NCI-H82 treated with DMSO at 0.1 percent for 48 hours (cell line): ENCODE results near the gene C10orf120.

ENCODE experiments used
- DNase-seq: peaks from one replicate; lab custom pipeline; 2025; ENCODE audit not compliant: unreplicated experiment; lab: John Stamatoyannopoulos, UW

The C10orf120 gene

GRCh38 chr10:122699796-122700455 is at the start of gene C10orf120:
C10orf120 (minus strand) TSS chr10:122699846; CDS start chr10:122699790, 56 bp downstream.
- DNase-seq, result no peak

- no peak for DNase-seq
Observed at GRCh38 chr10:122748496-122748895, 48.9 kb upstream of the C10orf120 start.

DNA sequence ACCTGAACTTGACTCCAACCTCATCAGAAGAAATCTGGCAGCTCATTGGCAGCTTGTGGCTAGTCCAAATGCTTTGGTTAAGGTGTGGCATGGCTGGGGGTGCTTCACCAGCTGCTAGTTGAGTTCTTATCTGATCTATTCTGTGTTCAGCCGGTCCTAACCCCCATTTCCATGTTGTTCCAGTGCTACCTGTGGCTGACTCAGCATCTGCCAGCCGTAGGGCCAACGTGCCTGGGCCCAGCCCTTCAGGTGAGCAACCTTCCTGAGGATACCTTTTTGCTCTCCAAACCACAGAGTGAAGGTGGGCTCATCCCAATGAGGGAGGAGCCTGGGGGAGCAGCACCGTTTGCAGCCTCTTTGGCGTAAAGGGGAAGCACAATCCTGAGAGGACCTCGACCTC is 46.8 kb upstream of the C10orf120 start:
- DNase-seq, result no peak

GRCh38 chr10:122744257-122744656 is 44.6 kb upstream of the C10orf120 start:
- no peak for DNase-seq

- DNase-seq, result peak; percentile 66
Observed at GRCh38 chr10:122740640-122741039, 41.0 kb upstream of the C10orf120 start.

GRCh38 chr10:122738031-122738430 is 38.4 kb upstream of the C10orf120 start:
- DNase-seq, result no peak

- DNase-seq, result no peak
Observed at GRCh38 chr10:122733931-122734665, 34.5 kb upstream of the C10orf120 start.

DNA sequence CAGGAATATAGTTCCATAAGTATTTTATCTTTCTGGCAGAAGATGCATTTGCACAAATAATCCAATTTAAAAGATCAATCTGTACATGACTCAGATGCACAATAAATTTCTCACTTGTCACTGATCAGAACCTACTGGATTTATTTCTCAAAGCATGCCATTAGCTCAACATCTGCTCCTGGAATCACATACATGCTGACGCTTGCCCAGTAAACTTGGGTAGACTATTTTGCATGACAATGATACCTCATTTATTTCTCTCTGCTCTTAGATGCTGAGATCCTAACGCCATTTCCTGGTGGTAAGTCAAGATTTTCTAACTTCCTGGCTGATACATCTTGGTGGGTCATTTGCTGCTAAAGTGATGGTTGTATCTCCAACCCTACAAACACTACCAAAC is 33.8 kb upstream of the C10orf120 start:
- peak; percentile 49 for DNase-seq

DNA sequence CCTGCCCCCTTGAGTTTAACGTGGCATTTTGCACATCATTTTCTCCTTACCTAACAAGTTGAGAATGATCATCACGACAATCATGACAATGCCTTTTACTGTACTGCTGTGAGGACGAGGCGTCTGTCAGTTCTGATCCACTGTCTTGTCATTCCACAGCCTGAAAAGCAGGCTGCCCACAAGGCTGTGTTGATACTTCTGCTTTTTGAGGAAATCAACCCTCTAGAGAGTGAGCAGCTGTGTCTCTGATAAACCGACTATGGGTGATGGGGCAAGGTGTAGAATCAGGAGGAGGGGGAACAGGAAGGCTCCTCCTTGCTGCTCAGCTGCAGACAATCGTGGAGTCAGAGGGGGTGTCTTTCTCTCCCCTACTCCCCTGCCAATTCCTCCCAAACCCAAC is 30.6 kb upstream of the C10orf120 start:
- no peak for DNase-seq

DNA sequence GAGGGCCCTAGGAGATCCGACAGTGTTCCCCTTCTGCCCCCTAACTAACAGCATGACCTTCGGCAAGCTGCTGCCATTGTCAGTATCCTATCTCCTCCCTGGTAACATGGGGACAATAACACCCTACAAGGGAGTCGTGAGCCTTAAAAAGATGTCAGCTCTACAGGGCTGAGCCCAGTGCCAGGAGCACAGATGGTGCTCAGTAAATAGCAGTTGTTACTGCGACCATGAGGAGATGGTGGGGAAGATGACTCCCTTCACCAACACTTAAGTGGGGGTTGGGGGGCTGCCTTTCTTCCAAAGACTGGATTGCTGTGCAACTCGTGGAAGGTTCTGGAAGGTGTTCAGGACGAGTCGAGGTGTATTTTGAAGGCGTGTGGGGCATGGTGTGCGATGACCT is 29.5 kb upstream of the C10orf120 start:
- DNase-seq, result no peak

DNA sequence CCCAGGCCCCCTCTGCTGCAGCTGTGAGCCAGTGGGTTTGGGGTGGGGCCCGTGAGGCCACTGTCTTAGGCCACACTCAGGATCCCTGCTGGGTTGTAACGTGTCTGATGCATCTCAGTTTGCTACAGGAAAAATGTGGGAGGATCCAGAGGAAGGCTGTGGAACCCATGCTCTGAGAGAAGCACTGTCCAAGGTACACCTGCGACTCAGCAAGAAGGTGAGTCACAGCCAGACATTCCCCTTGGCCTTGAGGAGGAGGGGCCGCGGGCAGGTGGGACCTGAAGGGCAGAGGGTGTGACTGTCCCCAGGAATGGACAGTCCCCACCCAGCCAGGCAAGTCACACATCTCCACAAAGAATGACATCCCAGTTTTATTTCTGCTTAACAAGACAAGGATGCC is 27.8 kb upstream of the C10orf120 start:
- DNase-seq, result no peak

DNA sequence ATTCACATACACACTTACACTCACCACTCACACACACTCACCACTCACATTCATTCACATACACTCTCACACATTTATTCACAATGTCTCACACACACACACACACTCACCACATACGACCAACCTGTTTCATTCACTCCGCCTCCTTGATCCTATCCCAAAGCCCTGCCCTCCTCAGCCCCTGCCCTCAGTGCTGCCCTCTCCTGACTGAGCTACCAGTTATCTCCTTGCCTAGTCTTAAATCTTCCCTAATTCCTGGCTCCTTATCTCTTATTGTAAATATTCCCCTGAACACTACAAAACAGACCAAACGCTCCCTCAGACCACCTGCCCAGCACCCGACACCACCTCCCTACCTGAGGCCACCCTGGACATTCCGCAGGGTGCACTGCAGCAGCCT is 26.1 kb upstream of the C10orf120 start:
- DNase-seq, result no peak

DNA sequence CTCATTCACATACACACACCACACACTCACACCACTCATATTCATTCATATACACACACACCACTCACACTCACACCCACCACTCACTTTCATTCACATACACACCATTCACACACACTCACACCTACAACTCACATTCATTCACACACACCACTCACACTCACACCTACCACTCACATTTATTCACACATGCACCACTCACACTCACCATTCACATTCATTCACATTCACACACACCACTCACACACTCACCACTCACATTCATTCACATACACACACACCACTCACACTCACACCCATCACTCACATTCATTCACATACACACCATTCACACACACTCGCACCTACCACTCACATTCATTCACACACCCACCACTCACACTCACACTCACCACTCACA is 25.4 kb upstream of the C10orf120 start:
- DNase-seq, result no peak

- DNase-seq, result no peak
Observed at GRCh38 chr10:122721111-122721510, 21.5 kb upstream of the C10orf120 start.

DNA sequence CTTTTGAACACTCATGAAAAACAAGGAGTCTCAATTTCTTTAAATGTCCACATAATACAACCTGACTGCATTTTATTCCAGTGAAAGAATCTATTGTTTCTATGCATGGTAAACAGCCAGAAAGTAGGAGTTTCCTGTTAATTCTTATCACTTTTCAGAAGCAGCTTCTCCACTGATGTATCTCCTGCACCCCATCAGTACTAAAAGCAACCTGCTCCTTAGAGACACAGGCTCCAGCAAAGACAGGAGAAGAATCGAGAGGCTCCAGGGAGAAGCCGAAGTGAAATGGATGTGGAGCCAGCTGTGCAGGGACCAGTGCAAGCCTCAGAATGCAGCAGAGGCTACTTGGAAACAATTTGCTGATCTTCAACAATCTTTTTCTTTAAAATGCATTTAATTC is 16.4 kb upstream of the C10orf120 start:
- DNase-seq, result no peak

DNA sequence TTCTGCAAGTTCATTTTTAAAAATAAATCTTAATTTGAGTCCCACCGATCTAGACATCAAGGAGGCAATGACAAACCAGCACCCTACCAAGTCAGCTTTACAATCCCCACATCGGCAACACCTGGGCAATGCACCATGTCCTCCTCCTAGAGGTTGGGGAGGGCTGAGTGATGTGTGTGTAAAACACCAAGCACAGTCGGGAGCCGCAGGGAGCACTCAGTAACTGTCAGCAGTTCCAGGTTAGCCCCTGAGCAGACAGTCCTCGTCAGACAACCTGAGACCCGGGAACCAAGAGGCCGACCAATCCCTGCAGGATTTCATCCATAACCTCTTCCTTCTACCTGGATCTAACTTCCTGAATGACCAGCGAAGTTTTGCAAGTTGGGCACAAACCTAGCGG is 15.9 kb upstream of the C10orf120 start:
- DNase-seq, result no peak

GRCh38 chr10:122713091-122713885 is 13.6 kb upstream of the C10orf120 start:
- DNase-seq, result no peak

- DNase-seq, result no peak
Observed at GRCh38 chr10:122710576-122710975, 10.9 kb upstream of the C10orf120 start.

GRCh38 chr10:122709971-122710370 is 10.3 kb upstream of the C10orf120 start:
- no peak for DNase-seq

DNA sequence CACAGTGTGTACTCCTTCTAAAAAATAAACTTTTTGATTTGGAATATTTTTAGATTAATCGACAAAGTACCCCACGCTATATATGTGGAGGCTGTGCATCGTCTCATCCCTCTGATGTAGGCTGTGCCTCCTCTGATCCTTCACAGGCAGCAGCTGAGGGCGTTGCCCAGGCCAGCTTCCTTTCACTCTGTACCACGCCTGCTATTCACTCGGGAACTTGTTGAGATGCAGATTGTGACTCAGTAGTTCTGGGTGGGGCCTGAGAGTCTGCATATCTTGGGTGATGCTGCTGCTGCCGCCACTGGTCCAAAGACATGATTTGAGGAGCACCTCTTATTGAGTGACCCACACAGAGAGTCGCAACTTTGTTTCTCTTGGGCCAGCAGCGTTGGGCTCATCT is 7.9 kb upstream of the C10orf120 start:
- DNase-seq, result no peak

DNA sequence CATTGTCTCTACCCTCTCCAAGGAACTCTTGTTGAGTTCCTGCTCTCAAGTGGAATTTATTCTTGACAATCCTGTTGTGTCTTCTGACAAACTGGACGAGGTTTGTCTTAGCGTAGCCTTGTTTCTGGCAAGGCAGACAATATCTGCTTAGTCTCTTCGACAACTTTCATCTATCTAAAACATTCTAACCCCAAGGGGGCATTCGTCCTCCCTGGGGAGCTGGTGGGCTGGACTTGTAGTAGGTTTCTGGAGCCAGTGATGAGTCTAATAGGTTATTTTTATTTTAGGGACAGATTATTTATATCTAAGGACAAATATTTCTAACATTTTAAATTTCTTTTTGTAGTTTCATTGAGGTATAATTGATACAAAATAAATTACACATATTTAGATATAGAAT is 7.3 kb upstream of the C10orf120 start:
- no peak for DNase-seq

GRCh38 chr10:122706467-122706866 is 6.8 kb upstream of the C10orf120 start:
- no peak for DNase-seq
